ENCODE measurements around the gene MYCL. TPM values are rescaled to one million over a fixed set of nuclear protein-coding genes. Genes with fewer than 3 reads are reported as not detected.

The MYCL gene
- total and polyA plus RNA-seq, 2 of the 8 experiments (the other 6 are each of a cell fraction or from before 2014, with no cell fraction given), result 20.3 to 28.8 TPM

- Histone ChIP-seq H3K9me3 (ENCODE audit: insufficient read depth in 2 of 2, low read depth in 1 of 2, low read length in 1 of 2) (no peaks in the 10 kb centered on the region), H3K14ac (ENCODE audit: insufficient read length) (no peak overlapping the region), H3K56ac (replicated peaks; ENCODE audit: insufficient read length, low read depth, low read length) (no peak overlapping the region), H3K4me2 (ENCODE audit: insufficient read depth in 1 of 2, low read depth in 2 of 2, low read length in 2 of 2) (no peak overlapping the region), H3K4me3 (ENCODE audit: extremely low read depth in 1 of 4, insufficient read depth in 2 of 4, low read depth in 3 of 4, low read length in 4 of 4) (no peak overlapping the region), H2BK12ac (ENCODE audit: low read depth, low read length) (no peak overlapping the region), H2BK20ac (ENCODE audit: low read length) (no peak overlapping the region), H3K79me1 (ENCODE audit: low read depth, low read length) (peaks cover 3% of the 10 kb centered on the region), H4K20me1 (replicated peaks in 1 of 2; ENCODE audit: control insufficient read depth in 1 of 2, insufficient read depth in 2 of 2, low read length in 2 of 2) (peaks cover 0 to 1% of the 10 kb centered on the region in 2 experiments), H2AFZ (ENCODE audit: low read length) (no peak overlapping the region), H4K5ac (ENCODE audit: insufficient read length, low read depth, low read length) (no peak overlapping the region), H3K23ac (ENCODE audit: insufficient read length) (no peak overlapping the region), H3K27ac (ENCODE audit: low read depth, low read length) (no peak overlapping the region), H3K23me2 (ENCODE audit: low read depth, low read length) (no peaks in the 10 kb centered on the region), H2BK15ac (ENCODE audit: low read length) (no peak overlapping the region), H3K27me3 (replicated peaks in 1 of 4; ENCODE audit: control insufficient read depth in 3 of 4, extremely low read depth in 1 of 4, insufficient read depth in 3 of 4, low read length in 3 of 4) (no peaks in the 10 kb centered on the region), H4K91ac (replicated peaks; ENCODE audit: insufficient read length, low read length) (no peak overlapping the region), H4K8ac (ENCODE audit: extremely low read depth, insufficient read depth, low read length) (no peak overlapping the region), H3K36me3 (ENCODE audit: control insufficient read depth in 2 of 4, insufficient read depth in 4 of 4, low read length in 3 of 4) (peaks cover 0 to 22% (median 10%) of the 10 kb centered on the region in 4 experiments; a peak in 4 of 8 replicates), H3K79me2 (ENCODE audit: control insufficient read depth in 1 of 2, insufficient read depth in 2 of 2, low read length in 2 of 2) (peaks cover 0 to 8% of the 10 kb centered on the region in 2 experiments; a peak in 1 of 4 replicates), H3K4me1 (replicated peaks in 1 of 4; ENCODE audit: control insufficient read depth in 3 of 4, insufficient read depth in 4 of 4, low read length in 3 of 4) (no peaks in the 10 kb centered on the region), H3K9ac (replicated peaks in 1 of 4; ENCODE audit: extremely low read depth in 1 of 4, low read depth in 3 of 4, low read length in 3 of 4) (no peak overlapping the region), H2BK5ac (ENCODE audit: low read depth, low read length) (no peak overlapping the region), H2AK5ac (ENCODE audit: low read depth, low read length) (no peak overlapping the region), H3K4ac (replicated peaks; ENCODE audit: insufficient read length, low read depth, low read length) (no peak overlapping the region), H2BK120ac (replicated peaks; ENCODE audit: low read depth, low read length) (no peak overlapping the region), H3K18ac (ENCODE audit: extremely low read depth, low read length) (no peak overlapping the region)
- FAIRE-seq (no peak), DNase-seq (ENCODE audit: low read depth in 1 of 2, low spot score in 2 of 2) (no peak)
- ChIA-PET CTCF (ENCODE audit: partially characterized antibody) (interaction anchor here (0.6 to 1.7 kb wide), 4 partner anchors 8 to 797 kb away, joined by 3 to 4 read pairs (median 3); no protein-coding TSS in a partner anchor), POLR2A (ENCODE audit: partially characterized antibody) (interaction anchor here (0.6 to 1.1 kb wide), 3 partner anchors 8 to 28 kb away, joined by 3 read pairs; no protein-coding TSS in a partner anchor)
- TF ChIP-seq RBBP5 (IDR thresholded peaks at IDR 0.05; ENCODE audit: borderline replicate concordance, low read depth, low read length), result no peak
- whole genome bisulfite sequencing, 2 experiments (ENCODE audit: extremely low coverage in 1 of 2, insufficient coverage in 1 of 2, insufficient read length in 1 of 2, insufficient replicate concordance in 2 of 2, low coverage in 1 of 2, low lambda C conversion rate in 2 of 2, missing lambda C conversion rate in 1 of 2), result 94% methylated on average over 5 of the region's 5 CpGs; no CpG with 5 or more reads in 1 of the 2 experiments
These were observed 49.4 kb downstream of the MYCL start for GRCh38 chr1:39852214-39852791.

All from H1 (cell line).